ENCODE results near the gene FAM219A.
A peak's percentile ranks its signal among the peaks of the same experiment; 100 is the strongest.
"Not testable (repeated sequence)": the region's sequence is repeated elsewhere in the genome, so short reads cannot be mapped to it uniquely, and the experiment has no call there.

Gene FAM219A

DNA sequence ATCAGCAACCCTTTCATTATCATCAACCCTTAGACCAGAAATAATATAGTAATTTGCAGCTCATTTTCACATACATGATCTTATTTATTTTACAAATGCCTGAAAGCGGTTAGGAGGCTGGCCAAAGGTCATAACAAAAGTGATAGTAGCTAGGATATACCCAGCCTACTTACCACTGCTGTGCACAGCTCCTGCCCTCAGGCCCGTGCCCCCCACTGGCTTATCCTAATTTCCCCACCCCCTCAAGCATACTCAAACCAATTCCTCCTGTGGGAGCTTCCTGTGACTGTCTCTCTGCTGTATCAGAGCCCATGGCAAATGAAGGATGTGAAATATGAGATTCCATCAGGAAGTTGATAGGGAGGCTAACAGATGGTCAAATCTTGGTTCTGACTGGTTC, 14.8 kb downstream of the FAM219A start:
- DNase-seq (ENCODE audit: low read depth), result no peak

DNA sequence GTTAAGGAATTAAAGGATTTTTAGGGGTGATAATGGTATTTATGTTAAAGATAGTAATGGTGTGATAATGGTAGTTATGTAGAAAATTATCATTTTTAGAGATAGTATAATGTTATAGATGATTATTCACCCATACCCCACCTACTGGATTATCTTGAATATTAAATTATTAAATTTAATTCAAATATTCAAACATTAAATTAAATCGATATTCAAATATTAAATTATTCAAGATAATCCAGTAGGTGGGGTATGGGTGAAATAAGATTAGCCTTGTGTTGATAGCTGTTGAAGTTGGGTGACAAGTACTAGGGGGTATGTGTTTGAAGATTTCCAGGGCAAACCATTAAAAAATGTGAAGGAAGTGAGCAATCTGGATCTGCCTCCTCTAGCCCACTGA, 15.6 kb downstream of the FAM219A start:
- no peak for DNase-seq (ENCODE audit: low read depth)

- no peak for DNase-seq (ENCODE audit: low read depth)
Observed at GRCh38 chr9:34440017-34440416, 18.4 kb downstream of the FAM219A start.

DNA sequence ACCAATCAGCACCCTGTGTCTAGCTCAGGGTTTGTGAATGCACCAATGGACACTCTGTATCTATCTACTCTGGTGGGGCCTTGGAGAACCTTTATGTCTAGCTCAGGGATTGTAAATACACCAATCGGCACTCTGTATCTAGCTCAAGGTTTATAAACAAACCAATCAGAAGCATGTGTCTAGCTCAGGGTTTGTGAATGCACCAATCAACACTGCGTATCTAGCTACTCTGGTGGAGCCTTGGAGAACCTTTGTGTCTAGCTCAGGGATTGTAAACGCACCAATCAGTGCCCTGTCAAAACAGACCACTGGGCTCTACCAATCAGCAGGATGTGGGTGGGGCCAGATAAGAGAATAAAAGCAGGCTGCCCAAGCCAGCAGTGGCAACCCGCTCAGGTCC, 19.9 kb downstream of the FAM219A start:
- DNase-seq (ENCODE audit: low read depth), result not testable (repeated sequence)

DNA sequence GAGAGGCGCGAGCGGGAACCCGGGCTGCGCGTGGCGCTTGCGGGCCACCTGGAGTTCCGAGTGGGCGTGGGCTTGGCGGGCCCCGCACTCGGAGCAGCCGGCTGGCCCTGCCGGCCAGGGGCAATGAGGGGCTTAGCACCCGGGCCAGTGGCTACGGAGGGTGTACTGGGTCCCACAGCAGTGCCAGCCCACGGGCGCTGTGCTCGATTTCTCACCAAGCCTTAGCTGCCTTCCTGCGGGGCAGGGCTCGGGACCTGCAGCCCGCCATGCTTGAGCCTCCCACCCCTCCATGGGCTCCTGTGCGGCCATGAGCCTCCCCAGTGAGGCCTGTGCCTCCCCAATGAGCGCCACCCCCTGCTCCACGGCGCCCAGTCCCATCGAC, 20.5 kb downstream of the FAM219A start:
- not testable (repeated sequence) for DNase-seq (ENCODE audit: low read depth)

GRCh38 chr9:34437006-34437925, 21.1 kb downstream of the FAM219A start:
- peak; percentile 14 for DNase-seq (ENCODE audit: low read depth)

DNA sequence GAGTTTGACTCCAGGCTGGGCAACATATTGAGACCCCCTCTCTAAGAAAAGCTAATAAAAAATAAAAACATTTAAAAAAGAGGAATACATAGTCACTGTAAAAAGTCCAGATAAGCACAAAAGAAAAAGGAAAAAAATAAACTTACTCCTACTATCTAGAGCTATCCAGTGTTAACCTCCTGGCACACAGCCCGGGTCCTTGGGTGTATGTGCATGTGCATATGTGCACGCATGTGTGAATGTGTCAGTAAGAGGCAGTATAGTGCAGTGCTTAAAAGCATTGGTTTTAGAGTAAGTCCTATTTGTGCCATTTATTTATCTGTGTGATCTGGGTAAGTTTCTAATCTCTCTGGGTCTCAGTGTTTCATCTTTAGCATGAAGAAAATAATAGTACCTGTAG, 26.7 kb downstream of the FAM219A start:
- DNase-seq (ENCODE audit: low read depth), result no peak

GRCh38 chr9:34430843-34431437, 27.4 kb downstream of the FAM219A start:
- no peak for DNase-seq (ENCODE audit: low read depth)

DNA sequence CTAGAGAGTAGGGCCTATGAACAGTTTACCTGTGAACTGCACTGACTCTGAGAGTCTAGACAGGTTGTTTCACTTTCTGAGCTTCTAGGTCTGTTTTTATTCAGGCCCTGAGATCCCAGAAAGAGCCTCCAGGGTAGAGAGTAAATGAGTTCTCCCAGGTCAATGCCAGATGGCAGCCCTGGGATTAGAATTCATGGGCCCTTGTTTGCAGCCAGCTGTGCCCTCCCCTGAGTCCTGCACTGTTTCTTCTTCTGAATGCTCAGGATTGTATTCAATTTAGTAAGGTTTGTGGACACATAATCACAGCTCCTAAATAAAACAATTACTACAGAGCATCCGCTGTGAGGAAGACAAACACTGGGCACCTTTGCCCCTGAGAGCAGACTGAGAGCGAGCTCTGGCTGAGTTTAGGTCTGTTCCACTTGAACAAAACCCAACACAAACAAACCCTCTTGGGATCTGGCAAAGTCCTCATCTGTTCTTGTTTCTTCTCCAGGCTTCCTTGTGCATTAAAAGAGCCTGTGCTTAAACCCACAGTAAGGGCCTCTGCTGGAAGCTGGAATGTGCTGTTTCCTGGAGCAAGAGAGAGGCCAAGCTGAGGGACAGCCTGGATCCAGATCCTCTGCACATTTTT, 29.9 kb downstream of the FAM219A start:
- DNase-seq (ENCODE audit: low read depth), result no peak

DNA sequence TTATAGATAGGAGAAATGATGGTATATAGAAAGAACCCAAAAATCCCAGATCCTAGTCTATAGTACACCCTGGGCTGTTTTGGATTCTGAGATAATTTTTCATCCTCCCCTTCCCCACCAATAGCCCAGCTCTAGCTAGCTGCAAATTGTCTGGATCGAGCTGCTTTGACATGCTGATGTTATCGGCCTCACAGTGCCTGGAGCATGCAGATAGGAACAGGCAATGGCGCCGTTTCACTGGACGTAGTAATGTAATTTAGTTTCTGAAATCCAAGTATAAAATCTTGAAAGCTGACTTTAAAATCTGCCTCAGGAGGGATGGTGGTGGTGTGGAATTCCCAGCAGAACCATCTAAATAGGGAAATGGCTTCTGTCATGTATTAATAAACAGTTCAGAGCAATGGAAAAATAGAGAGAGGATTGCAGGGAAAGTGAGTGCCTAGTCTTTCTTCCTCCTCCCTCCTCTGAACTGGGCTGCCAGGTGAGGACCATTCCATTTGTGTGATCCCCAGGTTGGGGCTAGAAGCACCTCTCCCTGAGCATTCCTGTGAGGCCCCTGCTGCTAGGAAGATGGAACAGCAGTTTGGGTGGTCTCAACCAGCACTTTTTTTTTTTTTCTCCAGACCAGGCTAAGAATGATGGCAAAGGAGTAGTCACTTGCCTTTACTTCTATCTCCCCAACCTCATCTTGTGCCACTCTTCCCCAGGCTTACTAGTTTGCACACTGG, 31.9 kb downstream of the FAM219A start:
- no peak for DNase-seq (ENCODE audit: low read depth)

DNA sequence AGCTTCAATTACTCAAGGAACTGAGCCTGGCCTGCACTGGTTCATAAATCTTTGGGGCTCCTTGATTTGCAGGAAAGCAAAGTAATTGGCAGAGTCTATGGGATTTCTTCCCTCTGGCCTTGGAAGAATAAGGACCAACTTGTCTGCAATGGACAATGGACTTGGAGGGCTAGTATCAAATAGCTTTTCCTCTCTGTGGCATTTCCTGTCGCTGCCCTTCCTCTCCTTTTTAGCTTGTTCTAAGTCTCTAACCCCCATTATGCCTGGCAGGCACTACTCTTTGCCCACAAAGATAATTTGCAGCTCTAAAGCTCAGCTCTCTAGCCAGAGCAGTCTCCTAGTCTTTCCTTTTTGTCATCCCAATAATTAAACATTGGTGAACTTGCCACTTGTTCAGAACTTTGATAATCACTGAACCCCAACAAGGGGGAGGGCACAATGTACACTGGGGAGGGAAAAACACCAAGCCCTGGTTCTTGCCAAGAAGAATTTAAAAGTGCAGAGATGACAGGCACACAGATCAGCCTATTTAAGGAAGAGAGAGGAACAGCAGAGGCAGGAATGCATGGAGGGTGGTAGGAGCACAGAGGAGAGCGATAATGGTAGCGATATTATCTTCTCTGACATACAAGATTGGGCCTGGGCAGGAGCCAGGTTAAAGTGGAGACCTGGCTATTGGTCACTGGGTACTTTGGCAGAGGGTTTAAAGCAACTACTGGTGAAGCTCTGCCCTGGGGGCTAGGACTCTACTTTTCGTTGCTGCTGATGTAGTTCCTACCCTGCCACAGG, 38.5 kb downstream of the FAM219A start:
- DNase-seq (ENCODE audit: low read depth), result no peak

DNA sequence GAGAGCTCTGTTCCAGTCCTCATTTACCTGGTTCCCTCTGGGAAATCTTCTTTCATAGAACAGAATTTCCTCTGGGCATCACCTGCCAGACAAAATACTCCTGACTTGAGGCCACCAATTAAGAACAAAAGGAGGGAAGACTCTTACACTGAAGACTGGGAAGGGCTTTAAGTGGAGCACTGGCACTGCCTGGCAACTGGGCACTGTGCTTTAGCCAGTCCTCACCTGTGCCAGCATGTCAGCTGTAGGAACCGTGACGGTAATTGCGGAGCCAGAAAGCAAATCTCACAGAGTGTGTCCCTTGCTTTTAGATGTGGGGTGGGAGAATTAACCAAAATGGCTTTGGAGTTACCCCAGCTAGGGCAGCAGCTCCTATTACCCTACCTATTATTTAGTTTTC, 40.6 kb downstream of the FAM219A start:
- DNase-seq (ENCODE audit: low read depth), result no peak

DNA sequence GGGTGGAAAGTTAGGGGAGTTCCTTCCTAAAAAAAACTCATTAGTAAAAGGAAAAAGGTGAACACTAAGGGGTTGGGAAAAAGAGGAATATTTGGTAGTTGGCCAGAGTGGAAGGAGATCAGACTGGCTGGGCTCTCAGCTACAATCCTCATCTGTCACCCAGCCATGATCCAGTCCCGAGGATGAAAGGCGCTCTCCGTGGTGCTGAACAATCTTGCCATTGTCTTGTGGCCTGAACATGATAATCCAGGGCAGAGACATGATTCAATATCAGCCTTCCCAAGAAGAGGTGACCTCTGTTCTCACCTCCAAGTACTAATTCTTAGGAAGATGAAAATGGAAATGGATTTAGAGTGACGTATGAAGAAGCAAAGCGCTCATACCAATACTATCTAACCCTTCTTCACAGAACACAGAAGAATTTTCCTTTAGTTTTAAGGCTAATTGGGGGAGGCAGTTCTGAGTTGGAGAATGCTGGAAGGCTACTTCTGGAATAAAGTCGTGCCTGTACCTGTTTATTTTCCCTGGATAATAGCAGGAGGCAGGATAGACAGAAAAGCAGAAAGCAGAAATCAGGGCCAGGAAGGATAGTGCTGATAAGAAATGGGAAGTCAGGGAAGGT, 45.0 kb downstream of the FAM219A start:
- no peak for DNase-seq (ENCODE audit: low read depth)

DNA sequence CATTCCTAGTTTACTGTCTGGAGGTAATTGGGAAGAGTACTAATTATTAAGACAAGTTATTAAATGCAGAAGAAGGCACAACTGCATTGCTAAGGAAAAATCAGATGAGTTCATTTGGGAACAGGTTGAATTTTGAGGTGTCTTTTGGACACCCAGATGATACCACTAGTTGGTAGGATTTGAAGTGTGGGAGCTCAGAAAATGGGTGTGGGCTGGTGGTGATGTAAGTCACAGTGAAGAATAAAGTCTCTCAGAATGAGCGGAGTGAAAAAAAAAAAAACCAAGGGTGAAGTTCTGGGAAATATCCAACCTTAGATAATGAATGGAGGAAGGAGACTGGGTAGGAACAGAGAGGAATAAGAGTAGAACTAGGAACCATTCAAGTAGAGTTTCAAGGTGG, 46.0 kb downstream of the FAM219A start:
- DNase-seq (ENCODE audit: low read depth), result no peak

- DNase-seq (ENCODE audit: low read depth), result no peak
Observed at GRCh38 chr9:34409154-34409553, 49.2 kb downstream of the FAM219A start.

- no peak for DNase-seq (ENCODE audit: low read depth)
Observed at GRCh38 chr9:34408173-34408572, 50.2 kb downstream of the FAM219A start.

DNA sequence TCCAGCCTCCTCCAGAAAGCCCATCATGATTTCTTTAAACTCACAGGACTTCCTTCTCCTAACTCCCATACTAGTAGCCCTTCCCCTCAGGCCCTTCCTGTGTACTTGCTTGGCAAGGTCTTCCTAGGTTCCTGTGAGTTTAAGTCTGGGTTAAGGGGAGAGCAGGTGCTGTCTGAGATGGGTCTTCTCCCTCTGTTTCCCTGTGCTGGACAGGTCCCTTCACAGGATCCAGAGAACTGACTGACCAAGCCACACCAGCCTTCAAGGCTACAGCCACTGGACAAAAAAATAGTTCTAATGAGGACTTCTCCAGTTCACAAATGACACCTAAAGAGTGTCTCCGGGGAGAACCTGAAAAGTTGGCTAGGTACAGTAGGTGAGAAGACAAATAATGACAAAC, 52.2 kb downstream of the FAM219A start:
- DNase-seq (ENCODE audit: low read depth), result no peak

DNA sequence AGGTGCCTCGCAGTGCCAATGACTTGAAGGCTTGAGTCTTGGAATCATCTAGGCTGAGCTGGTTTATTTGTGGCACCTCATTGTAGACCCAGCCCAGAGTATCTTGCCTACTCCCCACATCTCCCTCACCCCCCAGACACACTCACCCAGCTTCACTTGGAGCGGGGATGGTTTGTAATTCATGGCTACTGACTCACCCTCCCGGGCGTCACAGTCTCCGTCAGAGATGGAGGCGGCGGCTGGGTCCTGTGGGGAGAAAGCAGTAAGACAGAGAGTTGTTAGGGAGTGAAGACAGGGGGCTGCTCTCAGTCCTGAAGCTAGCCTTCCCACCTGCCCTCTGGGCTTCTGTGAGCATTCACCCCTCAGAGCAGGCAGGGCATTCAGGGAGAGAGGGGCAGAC, 52.7 kb downstream of the FAM219A start:
- DNase-seq (ENCODE audit: low read depth), result no peak

GRCh38 chr9:34403554-34404380, 54.6 kb downstream of the FAM219A start:
- no peak for DNase-seq (ENCODE audit: low read depth)
